ENCODE data around the gene TNNI3K.

Gene TNNI3K

DNA sequence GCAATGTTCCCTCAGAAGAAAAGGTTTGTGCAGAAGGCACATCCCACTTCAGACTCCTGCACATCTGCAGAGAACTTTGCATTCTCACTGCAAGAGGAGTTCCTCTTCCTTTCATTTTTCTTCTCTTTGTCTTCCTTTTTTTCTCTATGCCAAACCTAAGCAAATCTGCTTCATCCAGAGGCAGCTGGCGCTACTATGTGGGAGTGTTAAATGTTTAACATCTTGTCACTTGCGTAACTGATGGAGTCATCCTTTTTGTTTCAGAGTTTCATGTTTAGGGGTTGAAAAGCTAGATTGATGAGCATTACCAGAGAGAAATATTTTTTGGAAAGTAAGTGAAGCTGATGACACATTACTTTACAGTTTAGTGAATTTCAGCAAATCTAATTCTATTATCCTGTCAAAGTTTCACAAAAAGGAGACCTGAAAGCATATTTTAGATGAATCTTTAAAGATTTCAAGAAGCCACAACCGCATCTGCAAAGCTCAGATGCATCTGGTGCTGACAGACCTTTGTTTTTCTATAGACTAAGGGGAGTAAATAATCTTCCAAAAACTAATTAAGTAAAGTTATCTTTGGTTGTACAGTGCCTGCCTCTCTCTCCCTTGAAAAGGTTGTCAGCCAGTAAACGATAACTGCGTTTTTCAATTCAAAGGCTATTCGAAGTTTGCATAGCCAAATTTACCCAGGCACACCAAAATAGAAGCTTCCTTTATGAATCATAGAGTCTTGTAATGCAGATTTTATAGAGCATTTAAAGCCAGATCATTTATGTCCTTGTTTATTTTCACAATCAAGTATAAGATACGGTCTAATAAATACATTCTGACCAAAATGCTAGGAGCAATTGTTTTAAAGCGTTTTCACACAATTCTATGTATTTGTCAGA, 278.5 kb downstream of the TNNI3K start:
- DNase-seq (ENCODE audit: extremely low read depth, insufficient read length) = no peak
- Histone ChIP-seq H3K4me3 (replicated peaks; ENCODE audit: low read depth, low read length) (no peak overlapping the region), H3K36me3 (ENCODE audit: control insufficient read depth, insufficient read depth, low read length) (no peaks in the 10 kb centered on the region), H3K27me3 (replicated peaks; ENCODE audit: control insufficient read depth, insufficient read depth, low read length) (no peaks in the 10 kb centered on the region; the same call in 1 of the 2 replicates)
- TF ChIP-seq, protein P1, sequence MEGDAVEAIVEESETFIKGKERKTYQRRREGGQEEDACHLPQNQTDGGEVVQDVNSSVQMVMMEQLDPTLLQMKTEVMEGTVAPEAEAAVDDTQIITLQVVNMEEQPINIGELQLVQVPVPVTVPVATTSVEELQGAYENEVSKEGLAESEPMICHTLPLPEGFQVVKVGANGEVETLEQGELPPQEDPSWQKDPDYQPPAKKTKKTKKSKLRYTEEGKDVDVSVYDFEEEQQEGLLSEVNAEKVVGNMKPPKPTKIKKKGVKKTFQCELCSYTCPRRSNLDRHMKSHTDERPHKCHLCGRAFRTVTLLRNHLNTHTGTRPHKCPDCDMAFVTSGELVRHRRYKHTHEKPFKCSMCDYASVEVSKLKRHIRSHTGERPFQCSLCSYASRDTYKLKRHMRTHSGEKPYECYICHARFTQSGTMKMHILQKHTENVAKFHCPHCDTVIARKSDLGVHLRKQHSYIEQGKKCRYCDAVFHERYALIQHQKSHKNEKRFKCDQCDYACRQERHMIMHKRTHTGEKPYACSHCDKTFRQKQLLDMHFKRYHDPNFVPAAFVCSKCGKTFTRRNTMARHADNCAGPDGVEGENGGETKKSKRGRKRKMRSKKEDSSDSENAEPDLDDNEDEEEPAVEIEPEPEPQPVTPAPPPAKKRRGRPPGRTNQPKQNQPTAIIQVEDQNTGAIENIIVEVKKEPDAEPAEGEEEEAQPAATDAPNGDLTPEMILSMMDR (IDR thresholded peaks at IDR 0.05; ENCODE audit: insufficient read depth, low read length, poor library complexity, severe bottlenecking) = no peak

DNA sequence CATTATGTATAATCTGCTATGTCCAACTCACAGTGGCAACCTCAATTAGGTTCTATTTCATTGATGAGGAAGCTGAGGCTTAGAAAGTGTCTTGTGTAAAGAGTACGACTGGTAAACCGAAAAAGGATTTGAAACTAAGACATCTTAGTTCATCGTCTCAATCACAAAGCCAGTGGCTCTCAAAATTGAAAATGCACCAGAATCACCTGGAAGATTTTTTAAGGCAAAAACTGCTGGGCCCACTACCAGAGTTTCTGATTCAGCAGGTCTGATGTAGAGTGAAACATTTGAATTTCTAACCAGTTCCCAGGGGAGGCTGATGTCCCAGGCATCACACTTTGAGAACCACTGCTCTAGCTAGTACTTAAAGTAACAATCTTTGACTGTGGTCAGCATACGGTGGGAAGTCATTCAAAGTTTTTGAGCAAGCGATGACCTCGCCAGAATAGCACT, 282.4 kb downstream of the TNNI3K start:
- no peaks in the 10 kb centered on the region; the same call in 1 of the 2 replicates for H3K27me3 ChIP-seq (replicated peaks; ENCODE audit: control insufficient read depth, insufficient read depth, low read length)
- no peak overlapping the region for H3K4me3 ChIP-seq (replicated peaks; ENCODE audit: low read depth, low read length)
- DNase-seq (ENCODE audit: extremely low read depth, insufficient read length) = peak; percentile 22
- no peaks in the 10 kb centered on the region for H3K36me3 ChIP-seq (ENCODE audit: control insufficient read depth, insufficient read depth, low read length)
- TF ChIP-seq, protein P1 (IDR thresholded peaks at IDR 0.05; ENCODE audit: insufficient read depth, low read length, poor library complexity, severe bottlenecking) = no peak

DNA sequence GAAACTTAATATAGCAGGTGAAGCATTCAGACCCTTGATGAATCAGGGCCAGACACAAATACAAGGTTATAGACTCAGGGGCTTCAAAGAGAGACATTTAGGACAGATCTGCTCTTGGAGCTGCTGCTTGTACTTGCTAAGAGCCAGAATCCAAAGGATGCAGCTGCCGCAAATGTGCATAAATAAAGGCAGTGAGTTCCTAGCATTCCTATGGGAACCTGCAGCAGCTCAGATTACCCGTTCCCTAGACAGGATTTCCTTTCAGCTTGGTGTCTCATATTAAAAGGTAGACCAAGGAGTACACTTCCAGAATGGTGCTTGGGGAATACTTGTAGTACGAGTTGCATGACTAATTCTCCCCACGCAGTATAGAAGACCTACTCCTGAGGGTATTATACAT, 287.0 kb downstream of the TNNI3K start:
- TF ChIP-seq, protein P1 (IDR thresholded peaks at IDR 0.05; ENCODE audit: insufficient read depth, low read length, poor library complexity, severe bottlenecking) = no peak
- H3K27me3 ChIP-seq (replicated peaks; ENCODE audit: control insufficient read depth, insufficient read depth, low read length) = no peaks in the 10 kb centered on the region
- H3K4me3 ChIP-seq (replicated peaks; ENCODE audit: low read depth, low read length) = no peak overlapping the region
- H3K36me3 ChIP-seq (ENCODE audit: control insufficient read depth, insufficient read depth, low read length) = no peaks in the 10 kb centered on the region
- no peak for DNase-seq (ENCODE audit: extremely low read depth, insufficient read length)

DNA sequence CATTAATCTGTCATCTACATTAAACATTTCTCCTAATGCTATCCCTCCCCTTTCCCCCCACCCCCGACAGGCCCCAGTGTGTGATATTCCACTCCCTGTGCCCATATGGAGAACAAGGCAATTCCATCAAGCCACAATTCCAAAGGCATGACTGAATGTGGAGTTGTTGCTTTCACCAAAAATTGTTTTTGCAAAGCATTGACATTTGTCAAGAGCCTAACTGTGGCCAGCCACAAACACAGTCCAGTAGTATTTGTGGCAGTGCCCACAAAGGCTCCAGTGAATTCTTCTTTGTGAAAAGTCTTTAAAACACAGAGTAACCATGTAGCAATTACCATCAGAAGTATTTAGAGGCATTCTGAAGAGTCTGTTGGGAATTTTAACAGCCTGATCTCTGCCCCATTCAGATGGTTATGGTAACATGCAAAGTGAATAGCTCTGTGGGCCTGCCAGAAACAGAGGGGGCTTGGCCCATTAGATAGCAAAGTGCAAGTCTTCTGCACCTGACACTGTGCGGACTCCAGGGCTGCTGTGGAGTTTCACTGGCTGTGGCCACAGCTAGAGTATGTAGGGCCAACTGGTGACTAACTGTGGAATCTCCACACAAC, 288.8 kb downstream of the TNNI3K start:
- H3K4me3 ChIP-seq (replicated peaks; ENCODE audit: low read depth, low read length) = no peak overlapping the region
- no peaks in the 10 kb centered on the region for H3K36me3 ChIP-seq (ENCODE audit: control insufficient read depth, insufficient read depth, low read length)
- H3K27me3 ChIP-seq (replicated peaks; ENCODE audit: control insufficient read depth, insufficient read depth, low read length) = no peaks in the 10 kb centered on the region
- TF ChIP-seq, protein P1 (IDR thresholded peaks at IDR 0.05; ENCODE audit: insufficient read depth, low read length, poor library complexity, severe bottlenecking) = no peak
- no peak for DNase-seq (ENCODE audit: extremely low read depth, insufficient read length)

DNA sequence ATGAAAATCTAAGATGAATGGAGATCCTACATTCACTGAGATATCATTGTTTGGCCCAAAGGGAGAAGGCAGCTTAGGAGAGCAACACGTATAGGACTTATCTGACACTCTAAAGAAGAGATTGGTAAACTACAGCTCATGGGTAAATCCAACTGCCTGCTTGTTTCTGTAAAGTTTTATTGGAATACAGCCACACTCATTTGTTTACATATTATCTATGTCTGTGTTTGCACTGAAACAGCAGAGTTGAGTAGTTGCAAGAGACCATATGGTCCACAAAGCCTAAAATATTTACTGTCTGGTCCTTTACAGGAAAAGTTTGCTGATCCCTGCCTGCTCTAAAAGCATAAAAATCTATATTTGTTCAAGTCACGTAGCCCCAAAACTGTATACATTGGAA, 291.5 kb downstream of the TNNI3K start:
- DNase-seq (ENCODE audit: extremely low read depth, insufficient read length) = no peak
- Histone ChIP-seq H3K36me3 (ENCODE audit: control insufficient read depth, insufficient read depth, low read length) (no peaks in the 10 kb centered on the region), H3K27me3 (replicated peaks; ENCODE audit: control insufficient read depth, insufficient read depth, low read length) (no peaks in the 10 kb centered on the region), H3K4me3 (replicated peaks; ENCODE audit: low read depth, low read length) (no peak overlapping the region)
- TF ChIP-seq, protein P1 (IDR thresholded peaks at IDR 0.05; ENCODE audit: insufficient read depth, low read length, poor library complexity, severe bottlenecking) = no peak
